ENCODE results near the gene TMEM238. TPM values are rescaled to one million over a fixed set of nuclear protein-coding genes. Genes with fewer than 3 reads are reported as not detected.

TMEM238 gene
- total RNA-seq, 2 experiments from 2014 or later = 9.4 to 10.6 TPM

DNA sequence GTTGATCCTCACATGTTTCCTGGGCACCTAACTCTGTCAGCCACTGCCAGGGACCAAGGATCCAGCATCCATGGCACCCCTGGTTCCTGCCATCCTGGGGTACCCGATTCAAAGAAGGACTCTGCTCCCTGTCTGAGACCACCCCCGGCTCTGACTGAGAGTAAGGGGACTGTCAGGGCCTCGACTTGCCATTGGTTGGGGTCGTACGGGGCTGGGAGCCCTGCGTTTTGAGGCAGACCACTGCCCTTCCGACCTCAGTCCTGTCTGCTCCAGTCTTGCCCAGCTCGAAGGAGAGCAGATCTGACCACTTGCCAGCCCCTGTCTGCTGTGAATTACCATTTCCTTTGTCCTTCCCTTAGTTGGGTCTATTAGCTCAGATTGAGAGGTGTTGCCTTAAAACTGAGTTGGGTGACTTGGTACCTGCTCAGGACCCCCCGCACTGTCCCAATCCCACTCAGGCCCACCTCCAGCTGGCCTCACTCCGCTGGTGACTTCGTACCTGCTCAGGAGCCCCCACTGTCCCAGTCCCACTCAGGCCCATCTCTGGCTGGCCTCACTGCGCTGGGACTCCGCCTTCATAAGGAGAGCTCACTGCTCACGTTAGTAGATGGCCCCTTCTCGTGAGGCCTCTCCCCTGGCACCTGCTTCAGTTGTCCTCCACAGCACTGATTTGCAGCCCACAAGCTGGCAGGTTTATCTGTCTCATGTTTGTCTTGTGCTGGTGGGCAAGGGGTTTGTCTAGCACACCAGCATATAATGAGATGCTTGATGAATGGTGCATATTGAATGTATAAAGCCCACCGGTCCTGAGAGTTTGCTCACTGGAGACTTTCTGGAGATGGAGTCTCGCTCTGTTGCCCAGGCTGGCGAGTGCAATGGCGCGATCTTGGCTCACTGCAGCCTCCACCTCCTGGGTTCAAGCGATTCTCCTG, 5.6 kb upstream of the TMEM238 start:
- intact Hi-C loops (cut with micrococcal nuclease) = loop anchor here (5.0 kb wide), 1 partner anchor 132 kb away; the partner anchor contains the start of gene PPP6R1
- Mint-ChIP-seq H3K4me1 (ENCODE audit: low read depth) (peaks cover 36% of the 10 kb centered on the region), H3K9me3 (no peaks in the 10 kb centered on the region), H3K27me3 (no peaks in the 10 kb centered on the region), H3K27ac (peak overlapping the region; percentile 68), H3K36me3 (ENCODE audit: low read depth) (peaks cover 48% of the 10 kb centered on the region), H3K4me3 (peak overlapping the region; percentile 29)
- no peak for DNase-seq
- CTCF ChIA-PET = no interaction called here
- TF ChIP-seq, protein P1, sequence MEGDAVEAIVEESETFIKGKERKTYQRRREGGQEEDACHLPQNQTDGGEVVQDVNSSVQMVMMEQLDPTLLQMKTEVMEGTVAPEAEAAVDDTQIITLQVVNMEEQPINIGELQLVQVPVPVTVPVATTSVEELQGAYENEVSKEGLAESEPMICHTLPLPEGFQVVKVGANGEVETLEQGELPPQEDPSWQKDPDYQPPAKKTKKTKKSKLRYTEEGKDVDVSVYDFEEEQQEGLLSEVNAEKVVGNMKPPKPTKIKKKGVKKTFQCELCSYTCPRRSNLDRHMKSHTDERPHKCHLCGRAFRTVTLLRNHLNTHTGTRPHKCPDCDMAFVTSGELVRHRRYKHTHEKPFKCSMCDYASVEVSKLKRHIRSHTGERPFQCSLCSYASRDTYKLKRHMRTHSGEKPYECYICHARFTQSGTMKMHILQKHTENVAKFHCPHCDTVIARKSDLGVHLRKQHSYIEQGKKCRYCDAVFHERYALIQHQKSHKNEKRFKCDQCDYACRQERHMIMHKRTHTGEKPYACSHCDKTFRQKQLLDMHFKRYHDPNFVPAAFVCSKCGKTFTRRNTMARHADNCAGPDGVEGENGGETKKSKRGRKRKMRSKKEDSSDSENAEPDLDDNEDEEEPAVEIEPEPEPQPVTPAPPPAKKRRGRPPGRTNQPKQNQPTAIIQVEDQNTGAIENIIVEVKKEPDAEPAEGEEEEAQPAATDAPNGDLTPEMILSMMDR (IDR thresholded peaks at IDR 0.05) = no peak
- POLR2A ChIA-PET = interaction anchor here (0.7 to 10.2 kb wide), 13 partner anchors 10 to 233 kb away, joined by 3 to 217 read pairs (median 4); partner anchors contain the start of gene UBE2S
- no peak for ATAC-seq

GRCh38 chr19:55387736-55388497, 3.8 kb upstream of the TMEM238 start:
- no peaks in the 10 kb centered on the region for H3K9me3 Mint-ChIP-seq
- POLR2A ChIA-PET = interaction anchor here (0.5 to 10.2 kb wide), 13 partner anchors 11 to 132 kb away, joined by 3 to 217 read pairs (median 5); partner anchors contain the start of genes HSPBP1, UBE2S and ZNF628
- TF ChIP-seq, protein P1 (IDR thresholded peaks at IDR 0.05) = no peak

DNA sequence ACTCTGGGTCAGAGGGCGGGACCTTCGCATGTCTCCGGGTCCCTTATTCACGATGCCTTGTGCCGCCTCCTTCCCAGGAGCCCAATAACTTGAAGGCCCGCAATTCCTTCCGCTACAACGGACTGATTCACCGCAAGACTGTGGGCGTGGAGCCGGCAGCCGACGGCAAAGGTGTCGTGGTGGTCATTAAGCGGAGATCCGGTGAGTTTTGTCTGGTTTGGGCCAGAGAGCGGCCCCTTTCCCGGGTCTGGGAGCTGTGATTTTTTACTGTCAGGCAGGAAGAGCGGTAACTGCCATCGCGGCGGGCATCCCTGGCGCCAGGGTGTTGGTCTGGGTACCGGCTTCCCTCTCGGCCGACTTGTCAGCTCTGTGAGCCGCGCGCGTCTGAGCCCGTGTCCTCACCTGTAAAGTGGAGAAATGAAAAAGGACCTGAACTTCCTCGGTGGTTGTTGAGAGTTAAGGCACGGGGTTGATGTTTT, 2.4 kb upstream of the TMEM238 start:
- Mint-ChIP-seq H3K4me1 (ENCODE audit: low read depth) (peaks cover 53% of the 10 kb centered on the region), H3K36me3 (ENCODE audit: low read depth) (peaks cover 57% of the 10 kb centered on the region)

More at GRCh38 chr19:55387736-55388497, 3.8 kb upstream of the TMEM238 start:
- DNase-seq = no peak
- peak overlapping the region; percentile 99 for H3K4me3 Mint-ChIP-seq
- no peaks in the 10 kb centered on the region for H3K27me3 Mint-ChIP-seq
- intact Hi-C loops (cut with micrococcal nuclease) = loop anchor here (5.0 kb wide), 1 partner anchor 131 kb away; the partner anchor contains the start of gene PPP6R1
- CTCF ChIA-PET = interaction anchor here (0.7 to 1.7 kb wide), 2 partner anchors 15 to 86 kb away, joined by 3 to 5 read pairs; no protein-coding TSS in a partner anchor
- peaks cover 40% of the 10 kb centered on the region for H3K4me1 Mint-ChIP-seq (ENCODE audit: low read depth)
- peaks cover 48% of the 10 kb centered on the region for H3K36me3 Mint-ChIP-seq (ENCODE audit: low read depth)
- no peak for ATAC-seq
- H3K27ac Mint-ChIP-seq = peak overlapping the region; percentile 99

GRCh38 chr19:55385724-55386492, 1.8 kb upstream of the TMEM238 start, which contains the start of gene RPL28:
TSS of gene RPL28 (plus strand) at chr19:55385932. CDS start at chr19:55386358, 426 bp downstream.
- DNase-seq (peak; percentile 98), ATAC-seq (peak; percentile 84)
- Mint-ChIP-seq H3K4me1 (ENCODE audit: low read depth) (peaks cover 53% of the 10 kb centered on the region), H3K4me3 (peak within 1 kb of the TSS; percentile 99), H3K27me3 (no peaks in the 10 kb centered on the region), H3K36me3 (ENCODE audit: low read depth) (peaks cover 59% of the 10 kb centered on the region), H3K9me3 (no peaks in the 10 kb centered on the region), H3K27ac (peak within 1 kb of the TSS; percentile 99)
- intact Hi-C loops (cut with micrococcal nuclease) = loop anchor here (5.0 kb wide), 1 partner anchor 129 kb away; the partner anchor contains the start of gene PPP6R1
- POLR2A ChIA-PET = interaction anchor here (0.5 to 10.2 kb wide), 8 partner anchors 8 to 130 kb away, joined by 3 to 217 read pairs (median 5); partner anchors contain the start of gene UBE2S
- CTCF ChIA-PET = interaction anchor here (1.7 kb wide), 1 partner anchor 84 kb away, joined by 5 read pairs; no protein-coding TSS in a partner anchor
- TF ChIP-seq, protein P1 (IDR thresholded peaks at IDR 0.05) = no peak

More for the DNA sequence above, 2.4 kb upstream of the TMEM238 start:
- Mint-ChIP-seq H3K27me3 (no peaks in the 10 kb centered on the region), H3K9me3 (no peaks in the 10 kb centered on the region), H3K27ac (peak overlapping the region; percentile 99), H3K4me3 (peak overlapping the region; percentile 99)
- no peak for ATAC-seq
- intact Hi-C loops (cut with micrococcal nuclease) = loop anchor here (5.0 kb wide), 1 partner anchor 129 kb away; the partner anchor contains the start of gene PPP6R1
- no peak for DNase-seq
- CTCF ChIA-PET = interaction anchor here (1.7 kb wide), 1 partner anchor 85 kb away, joined by 5 read pairs; no protein-coding TSS in a partner anchor
- TF ChIP-seq, protein P1 (IDR thresholded peaks at IDR 0.05) = no peak
- POLR2A ChIA-PET = interaction anchor here (0.5 to 10.2 kb wide), 11 partner anchors 8 to 133 kb away, joined by 3 to 217 read pairs (median 4); partner anchors contain the start of genes HSPBP1, UBE2S and ZNF628
